ENCODE data around the gene MMAB.

- TF ChIP-seq POLR2A (IDR thresholded peaks at IDR 0.05): no peak
- TF ChIP-seq, protein P1, sequence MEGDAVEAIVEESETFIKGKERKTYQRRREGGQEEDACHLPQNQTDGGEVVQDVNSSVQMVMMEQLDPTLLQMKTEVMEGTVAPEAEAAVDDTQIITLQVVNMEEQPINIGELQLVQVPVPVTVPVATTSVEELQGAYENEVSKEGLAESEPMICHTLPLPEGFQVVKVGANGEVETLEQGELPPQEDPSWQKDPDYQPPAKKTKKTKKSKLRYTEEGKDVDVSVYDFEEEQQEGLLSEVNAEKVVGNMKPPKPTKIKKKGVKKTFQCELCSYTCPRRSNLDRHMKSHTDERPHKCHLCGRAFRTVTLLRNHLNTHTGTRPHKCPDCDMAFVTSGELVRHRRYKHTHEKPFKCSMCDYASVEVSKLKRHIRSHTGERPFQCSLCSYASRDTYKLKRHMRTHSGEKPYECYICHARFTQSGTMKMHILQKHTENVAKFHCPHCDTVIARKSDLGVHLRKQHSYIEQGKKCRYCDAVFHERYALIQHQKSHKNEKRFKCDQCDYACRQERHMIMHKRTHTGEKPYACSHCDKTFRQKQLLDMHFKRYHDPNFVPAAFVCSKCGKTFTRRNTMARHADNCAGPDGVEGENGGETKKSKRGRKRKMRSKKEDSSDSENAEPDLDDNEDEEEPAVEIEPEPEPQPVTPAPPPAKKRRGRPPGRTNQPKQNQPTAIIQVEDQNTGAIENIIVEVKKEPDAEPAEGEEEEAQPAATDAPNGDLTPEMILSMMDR (IDR thresholded peaks at IDR 0.05): no peak
Measured at GRCh38 chr12:109604132-109604585, 30.9 kb upstream of the MMAB start.
